ENCODE results near the gene ADAMTS15.

- TF ChIP-seq, protein P1, sequence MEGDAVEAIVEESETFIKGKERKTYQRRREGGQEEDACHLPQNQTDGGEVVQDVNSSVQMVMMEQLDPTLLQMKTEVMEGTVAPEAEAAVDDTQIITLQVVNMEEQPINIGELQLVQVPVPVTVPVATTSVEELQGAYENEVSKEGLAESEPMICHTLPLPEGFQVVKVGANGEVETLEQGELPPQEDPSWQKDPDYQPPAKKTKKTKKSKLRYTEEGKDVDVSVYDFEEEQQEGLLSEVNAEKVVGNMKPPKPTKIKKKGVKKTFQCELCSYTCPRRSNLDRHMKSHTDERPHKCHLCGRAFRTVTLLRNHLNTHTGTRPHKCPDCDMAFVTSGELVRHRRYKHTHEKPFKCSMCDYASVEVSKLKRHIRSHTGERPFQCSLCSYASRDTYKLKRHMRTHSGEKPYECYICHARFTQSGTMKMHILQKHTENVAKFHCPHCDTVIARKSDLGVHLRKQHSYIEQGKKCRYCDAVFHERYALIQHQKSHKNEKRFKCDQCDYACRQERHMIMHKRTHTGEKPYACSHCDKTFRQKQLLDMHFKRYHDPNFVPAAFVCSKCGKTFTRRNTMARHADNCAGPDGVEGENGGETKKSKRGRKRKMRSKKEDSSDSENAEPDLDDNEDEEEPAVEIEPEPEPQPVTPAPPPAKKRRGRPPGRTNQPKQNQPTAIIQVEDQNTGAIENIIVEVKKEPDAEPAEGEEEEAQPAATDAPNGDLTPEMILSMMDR (IDR thresholded peaks at IDR 0.05), result no peak
- no peak for TF ChIP-seq POLR2A (IDR thresholded peaks at IDR 0.05; ENCODE audit: low read depth)
Measured at GRCh38 chr11:130515829-130516553, 67.5 kb downstream of the ADAMTS15 start.
